H1 (cell line): Measurements from ENCODE around the gene RPS6KL1. TPM values are rescaled to one million over a fixed set of nuclear protein-coding genes. Genes with fewer than 3 reads are reported as not detected.

Experiments
- HDAC2 ChIP-seq, 2 experiments: fragments of 300-600 bp in 1 of 2; sonication (generic) in 1 of 2; IDR thresholded peaks; 2 replicates each; pipeline ENCODE4 v1.6.1; 2011 to 2012; ENCODE audit warnings: low read depth in 2 of 2, low read length in 2 of 2, mild to moderate bottlenecking in 2 of 2, moderate library complexity in 2 of 2, borderline replicate concordance in 1 of 2, inconsistent platforms in 1 of 2
- SP2 ChIP-seq: IDR thresholded peaks from 2 replicates; pipeline ENCODE4 v1.6.1; 2012; ENCODE audit warnings: mild to moderate bottlenecking, low read length, inconsistent platforms
- polyA plus RNA-seq, 7 experiments: library from polyadenylated mRNA; depleted of rRNA in 3 of 7; stranded (reverse) in 5 of 7; unstranded in 2 of 7; fragments of >200 nt in 5 of 7; fragments of 200-250 nt in 2 of 7; gene quantifications; 1 replicate in 5 of 7; 2 replicates in 1 of 7; 4 replicates in 1 of 7; pipeline versions ENCODE4 v1.2.1 to v1.2.3, GENCODE V29; 2011 to 2013; ENCODE audit warnings: missing spikeins in 2 of 7, mixed read lengths in 2 of 7
- total RNA-seq: library from RNA; stranded (reverse); fragmentation: NEBNext Ultra II Directional; extraction: Animal tissue kit (Norgen Biotek cat#: 25700); gene quantifications from 2 replicates; pipeline ENCODE4 v1.2.1, GENCODE V29; 2021
- TF ChIP-seq, protein P1 (sequence below): fragments of 300-600 bp; sonication (generic); IDR thresholded peaks from 2 replicates; pipeline ENCODE4 v1.7.1; 2012; ENCODE audit warnings: low read length, moderate library complexity, mild to moderate bottlenecking, inconsistent platforms; ENCODE audit not compliant: insufficient replicate concordance

The RPS6KL1 gene
- total and polyA plus RNA-seq, 2 of the 8 experiments (the other 6 are each of a cell fraction or from before 2014, with no cell fraction given) = 9.8 to 13.8 TPM

DNA sequence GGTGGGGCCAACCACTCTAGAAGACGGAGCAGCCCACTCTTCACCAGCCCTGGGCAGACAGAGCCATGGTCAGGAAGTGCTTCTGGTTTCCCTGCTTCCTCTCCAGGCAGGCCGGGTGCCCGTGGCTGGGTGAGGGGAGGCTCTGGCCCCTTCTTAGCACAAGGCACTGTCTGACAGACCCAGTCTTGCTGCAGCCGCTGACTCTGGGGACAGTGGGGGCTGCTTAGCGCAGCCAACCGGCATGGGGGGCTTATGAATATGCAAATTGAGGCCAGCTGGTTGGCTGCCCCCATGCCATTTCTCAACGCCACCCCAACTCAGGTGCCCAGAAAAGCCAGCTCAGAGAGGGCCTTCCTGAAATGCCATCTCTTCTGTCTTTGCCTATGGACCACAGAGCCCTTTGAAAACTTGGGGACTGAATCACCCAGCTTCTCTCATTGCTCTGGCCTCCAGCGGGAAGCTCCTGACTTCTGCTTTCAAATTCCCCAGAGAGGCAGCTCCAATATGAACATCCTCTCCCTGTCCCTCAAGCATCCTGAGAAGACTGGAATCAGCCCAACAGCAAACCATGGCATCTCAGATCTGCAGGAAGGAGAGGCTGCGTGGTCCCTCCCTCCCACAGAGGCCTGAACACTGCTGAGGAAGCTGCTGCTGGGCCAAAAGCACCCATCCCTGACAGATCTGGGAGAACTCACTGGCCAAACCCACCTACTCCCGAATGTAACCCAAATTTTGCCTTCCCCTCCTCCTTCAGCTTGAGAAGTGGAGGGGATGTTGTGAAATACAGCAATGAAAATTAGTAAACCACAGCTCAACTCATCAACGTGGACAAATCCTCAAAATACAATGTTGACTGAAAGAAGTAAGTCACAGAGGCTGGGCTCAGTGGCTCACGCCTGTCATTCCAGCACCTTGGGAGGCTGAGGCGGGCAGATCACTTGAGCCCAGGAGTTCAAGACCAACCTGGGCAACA, 46.8 kb downstream of the RPS6KL1 start, which contains the start of gene PROX2 (continued):
- TF ChIP-seq, protein P1, sequence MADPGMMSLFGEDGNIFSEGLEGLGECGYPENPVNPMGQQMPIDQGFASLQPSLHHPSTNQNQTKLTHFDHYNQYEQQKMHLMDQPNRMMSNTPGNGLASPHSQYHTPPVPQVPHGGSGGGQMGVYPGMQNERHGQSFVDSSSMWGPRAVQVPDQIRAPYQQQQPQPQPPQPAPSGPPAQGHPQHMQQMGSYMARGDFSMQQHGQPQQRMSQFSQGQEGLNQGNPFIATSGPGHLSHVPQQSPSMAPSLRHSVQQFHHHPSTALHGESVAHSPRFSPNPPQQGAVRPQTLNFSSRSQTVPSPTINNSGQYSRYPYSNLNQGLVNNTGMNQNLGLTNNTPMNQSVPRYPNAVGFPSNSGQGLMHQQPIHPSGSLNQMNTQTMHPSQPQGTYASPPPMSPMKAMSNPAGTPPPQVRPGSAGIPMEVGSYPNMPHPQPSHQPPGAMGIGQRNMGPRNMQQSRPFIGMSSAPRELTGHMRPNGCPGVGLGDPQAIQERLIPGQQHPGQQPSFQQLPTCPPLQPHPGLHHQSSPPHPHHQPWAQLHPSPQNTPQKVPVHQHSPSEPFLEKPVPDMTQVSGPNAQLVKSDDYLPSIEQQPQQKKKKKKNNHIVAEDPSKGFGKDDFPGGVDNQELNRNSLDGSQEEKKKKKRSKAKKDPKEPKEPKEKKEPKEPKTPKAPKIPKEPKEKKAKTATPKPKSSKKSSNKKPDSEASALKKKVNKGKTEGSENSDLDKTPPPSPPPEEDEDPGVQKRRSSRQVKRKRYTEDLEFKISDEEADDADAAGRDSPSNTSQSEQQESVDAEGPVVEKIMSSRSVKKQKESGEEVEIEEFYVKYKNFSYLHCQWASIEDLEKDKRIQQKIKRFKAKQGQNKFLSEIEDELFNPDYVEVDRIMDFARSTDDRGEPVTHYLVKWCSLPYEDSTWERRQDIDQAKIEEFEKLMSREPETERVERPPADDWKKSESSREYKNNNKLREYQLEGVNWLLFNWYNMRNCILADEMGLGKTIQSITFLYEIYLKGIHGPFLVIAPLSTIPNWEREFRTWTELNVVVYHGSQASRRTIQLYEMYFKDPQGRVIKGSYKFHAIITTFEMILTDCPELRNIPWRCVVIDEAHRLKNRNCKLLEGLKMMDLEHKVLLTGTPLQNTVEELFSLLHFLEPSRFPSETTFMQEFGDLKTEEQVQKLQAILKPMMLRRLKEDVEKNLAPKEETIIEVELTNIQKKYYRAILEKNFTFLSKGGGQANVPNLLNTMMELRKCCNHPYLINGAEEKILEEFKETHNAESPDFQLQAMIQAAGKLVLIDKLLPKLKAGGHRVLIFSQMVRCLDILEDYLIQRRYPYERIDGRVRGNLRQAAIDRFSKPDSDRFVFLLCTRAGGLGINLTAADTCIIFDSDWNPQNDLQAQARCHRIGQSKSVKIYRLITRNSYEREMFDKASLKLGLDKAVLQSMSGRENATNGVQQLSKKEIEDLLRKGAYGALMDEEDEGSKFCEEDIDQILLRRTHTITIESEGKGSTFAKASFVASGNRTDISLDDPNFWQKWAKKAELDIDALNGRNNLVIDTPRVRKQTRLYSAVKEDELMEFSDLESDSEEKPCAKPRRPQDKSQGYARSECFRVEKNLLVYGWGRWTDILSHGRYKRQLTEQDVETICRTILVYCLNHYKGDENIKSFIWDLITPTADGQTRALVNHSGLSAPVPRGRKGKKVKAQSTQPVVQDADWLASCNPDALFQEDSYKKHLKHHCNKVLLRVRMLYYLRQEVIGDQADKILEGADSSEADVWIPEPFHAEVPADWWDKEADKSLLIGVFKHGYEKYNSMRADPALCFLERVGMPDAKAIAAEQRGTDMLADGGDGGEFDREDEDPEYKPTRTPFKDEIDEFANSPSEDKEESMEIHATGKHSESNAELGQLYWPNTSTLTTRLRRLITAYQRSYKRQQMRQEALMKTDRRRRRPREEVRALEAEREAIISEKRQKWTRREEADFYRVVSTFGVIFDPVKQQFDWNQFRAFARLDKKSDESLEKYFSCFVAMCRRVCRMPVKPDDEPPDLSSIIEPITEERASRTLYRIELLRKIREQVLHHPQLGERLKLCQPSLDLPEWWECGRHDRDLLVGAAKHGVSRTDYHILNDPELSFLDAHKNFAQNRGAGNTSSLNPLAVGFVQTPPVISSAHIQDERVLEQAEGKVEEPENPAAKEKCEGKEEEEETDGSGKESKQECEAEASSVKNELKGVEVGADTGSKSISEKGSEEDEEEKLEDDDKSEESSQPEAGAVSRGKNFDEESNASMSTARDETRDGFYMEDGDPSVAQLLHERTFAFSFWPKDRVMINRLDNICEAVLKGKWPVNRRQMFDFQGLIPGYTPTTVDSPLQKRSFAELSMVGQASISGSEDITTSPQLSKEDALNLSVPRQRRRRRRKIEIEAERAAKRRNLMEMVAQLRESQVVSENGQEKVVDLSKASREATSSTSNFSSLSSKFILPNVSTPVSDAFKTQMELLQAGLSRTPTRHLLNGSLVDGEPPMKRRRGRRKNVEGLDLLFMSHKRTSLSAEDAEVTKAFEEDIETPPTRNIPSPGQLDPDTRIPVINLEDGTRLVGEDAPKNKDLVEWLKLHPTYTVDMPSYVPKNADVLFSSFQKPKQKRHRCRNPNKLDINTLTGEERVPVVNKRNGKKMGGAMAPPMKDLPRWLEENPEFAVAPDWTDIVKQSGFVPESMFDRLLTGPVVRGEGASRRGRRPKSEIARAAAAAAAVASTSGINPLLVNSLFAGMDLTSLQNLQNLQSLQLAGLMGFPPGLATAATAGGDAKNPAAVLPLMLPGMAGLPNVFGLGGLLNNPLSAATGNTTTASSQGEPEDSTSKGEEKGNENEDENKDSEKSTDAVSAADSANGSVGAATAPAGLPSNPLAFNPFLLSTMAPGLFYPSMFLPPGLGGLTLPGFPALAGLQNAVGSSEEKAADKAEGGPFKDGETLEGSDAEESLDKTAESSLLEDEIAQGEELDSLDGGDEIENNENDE = no peak
- no peak for TF ChIP-seq SP2
- no peak for TF ChIP-seq HDAC2 (IDR thresholded peaks at IDR 0.05; ENCODE audit: borderline replicate concordance in 1 of 2, low read depth in 2 of 2, low read length in 2 of 2)
